Heart left ventricle (tissue), 16 donors: ENCODE measurements around the gene DEPDC5. TPM values are rescaled to one million over a fixed set of nuclear protein-coding genes. Genes with fewer than 3 reads are reported as not detected.

Experiments
- ATAC-seq, 4 donors: fragments of 200-7000 bp; cut with Tn5 transposase; one replicate each; pipeline ENCODE4 v1.9.1; 2020 to 2022; ENCODE audit warnings: moderate library complexity in 4 of 4, mild to moderate bottlenecking in 3 of 4, moderate number of reproducible peaks in 1 of 4
- DNase-seq, 5 donors: peaks; one replicate each; pipeline ENCODE4 v3.0.0-alpha.2; 2020
- H3K27ac ChIP-seq, 12 donors: fragments of 200-600 bp; sonication (generic) in 4 of 12; one replicate each; pipeline versions ENCODE4 v1.5.0 to v1.8.0; 2016 to 2022; ENCODE audit warnings: mild to moderate bottlenecking in 2 of 12
- H3K27me3 ChIP-seq, 9 donors: fragments of 200-600 bp; sonication (generic) in 2 of 9; one replicate each; pipeline versions ENCODE4 v1.5.1 to v1.8.0; 2016 to 2022; ENCODE audit warnings: mild to moderate bottlenecking in 3 of 9
- H3K36me3 ChIP-seq, 9 donors: fragments of 200-600 bp; sonication (generic) in 2 of 9; one replicate each; pipeline versions ENCODE4 v1.5.0 to v1.8.0; 2018 to 2022; ENCODE audit warnings: mild to moderate bottlenecking in 2 of 9
- H3K4me1 ChIP-seq, 12 donors: fragments of 200-600 bp; sonication (generic) in 4 of 12; one replicate each; pipeline versions ENCODE4 v1.5.0 to v1.8.0; 2016 to 2022; ENCODE audit warnings: mild to moderate bottlenecking in 3 of 12
- H3K4me3 ChIP-seq, 12 donors: fragments of 200-600 bp; sonication (generic) in 4 of 12; one replicate each; pipeline versions ENCODE4 v1.5.0 to v1.8.0; 2017 to 2022; ENCODE audit warnings: mild to moderate bottlenecking in 9 of 12, moderate library complexity in 4 of 12
- H3K9me3 ChIP-seq, 12 donors: fragments of 200-600 bp; sonication (generic) in 4 of 12; one replicate each; pipeline versions ENCODE4 v1.5.0 to v1.8.0; 2016 to 2022; ENCODE audit warnings: mild to moderate bottlenecking in 1 of 12
- CTCF ChIP-seq, 12 donors: fragments of 200-600 bp; sonication (generic) in 4 of 12; IDR thresholded peaks; one replicate each; pipeline versions ENCODE4 v1.5.0 to v1.8.0; 2018 to 2022; ENCODE audit warnings: antibody characterized with exemption in 12 of 12, mild to moderate bottlenecking in 5 of 12
- POLR2A ChIP-seq, 2 donors: fragments of 450-650 bp; IDR thresholded peaks; one replicate each; pipeline ENCODE4 v1.6.1; 2017; ENCODE audit warnings: antibody characterized with exemption in 2 of 2, mild to moderate bottlenecking in 2 of 2, moderate library complexity in 2 of 2
- whole genome bisulfite sequencing, 4 donors: extraction: QIAGEN DNeasy Blood & Tissue Kit in 2 of 4; methylation state at CpG; one replicate each; pipeline versions ENCODE4 v1.1.5 to v1.1.7; 2013 to 2018; 5-methylcytosine and 5-hydroxymethylcytosine counted together
- intact Hi-C, 10 donors: fragments of 100-400 bp; cut with DNase I; formaldehyde crosslinking; loops; one replicate each; pipeline versions ENCODE4 v1.11.1 to v1.14.2; 2022
- polyA plus RNA-seq, 2 donors: library from polyadenylated mRNA; stranded (reverse); fragments of 200-250 nt; gene quantifications; one replicate each; pipeline ENCODE4 v1.2.3, GENCODE V29; 2013
- total RNA-seq, 9 donors: library from RNA; depleted of rRNA in 2 of 9; stranded (reverse); fragments of >200 nt in 2 of 9; fragmentation: NEBNext Ultra II Directional in 3 of 9; extraction: Animal tissue kit (Norgen Biotek cat#: 25700) in 3 of 9; gene quantifications; one replicate each; pipeline versions ENCODE4 v1.1.0 to v1.2.4, GENCODE V29; 2016 to 2023
- donor health status: ischemic (EF 13 %, LVEDD 7.1; RV severe dilation, severe dysfunction).
- donor health status: healthy with polysubstance abuse.
- donor health status: DM: no; HTN: yes; CAD: no.
- donor health status: DM: no; HTN: no; CAD: no.
- donor health status: ischemic (EF 25% LVEDD 6.9; RV normal size, moderate dysfunction).
- donor health status: ischemic (EF 25% LVEDD 5.7; RV mildly dilated, moderate dysfunction).
- donor health status: healthy.
- donor health status: DM: yes; HTN: yes; CAD: no.
- donor health status: ischemic (EF 35%, LVEDD 5.7; RV mildly dilated, moderate dysfunction).
- donor health status: nonischemic (EF 11% LVEDD 7.7; RV severe dilation, severe dysfunction).
- donor health status: DM: yes; HTN: yes; CAD: no.
- donor health status: PGD.
- donor health status: ischemic (EF 29% LVEDD 5.4; RV normal size, mild dysfunction).
- donor health status: nonischemic (EF 23%, LVEDD 6.1; RV moderate dilation, normal function).

Gene DEPDC5
- total and polyA plus RNA-seq, 11 donors = 5.7 to 21.4 (median 10.4) TPM

- H3K36me3 ChIP-seq = no peaks in the 10 kb centered on the region
- ATAC-seq = peak in 1 of 4 donors; percentile 17
Observed at GRCh38 chr22:31933816-31934482, 180.1 kb downstream of the DEPDC5 start.

GRCh38 chr22:31935961-31936635, 182.3 kb downstream of the DEPDC5 start:
- DNase-seq (no peak), ATAC-seq (no peak)
- no peaks in the 10 kb centered on the region for H3K36me3 ChIP-seq
- H3K9me3 ChIP-seq = no peaks in the 10 kb centered on the region
- no peak overlapping the region for H3K27ac ChIP-seq
- TF ChIP-seq CTCF (IDR thresholded peaks at IDR 0.05) = no peak
- no peak for TF ChIP-seq POLR2A (IDR thresholded peaks at IDR 0.05)
- no peaks in the 10 kb centered on the region for H3K27me3 ChIP-seq
- peaks cover 0 to 7% (median 0%) of the 10 kb centered on the region in 12 donors for H3K4me1 ChIP-seq
- H3K4me3 ChIP-seq = no peak overlapping the region
- intact Hi-C loops = no loop called here
- WGBS, 4 donors = 75 to 82% (median 78%) methylated on average over 4 of the region's 4 CpGs

More at GRCh38 chr22:31933816-31934482, 180.1 kb downstream of the DEPDC5 start:
- intact Hi-C loops = no loop called here
- no peaks in the 10 kb centered on the region for H3K9me3 ChIP-seq
- DNase-seq = peak in 1 of 5 donors; percentile 29
- H3K4me1 ChIP-seq = peaks cover 0 to 7% (median 0%) of the 10 kb centered on the region in 12 donors
- H3K27me3 ChIP-seq = no peaks in the 10 kb centered on the region
- TF ChIP-seq POLR2A (IDR thresholded peaks at IDR 0.05) (no peak), CTCF (IDR thresholded peaks at IDR 0.05) (no peak)
- no peak overlapping the region for H3K4me3 ChIP-seq
- H3K27ac ChIP-seq = no peak overlapping the region
- 77 to 88% (median 81%) methylated on average over 17 of the region's 17 CpGs for WGBS, 4 donors

- ATAC-seq = no peak
- Histone ChIP-seq H3K4me1 (peaks cover 0 to 4% (median 0%) of the 10 kb centered on the region in 12 donors), H3K27me3 (no peaks in the 10 kb centered on the region), H3K4me3 (no peak overlapping the region), H3K9me3 (no peaks in the 10 kb centered on the region), H3K36me3 (no peaks in the 10 kb centered on the region), H3K27ac (no peak overlapping the region)
- TF ChIP-seq POLR2A (IDR thresholded peaks at IDR 0.05) = no peak
- TF ChIP-seq CTCF (IDR thresholded peaks at IDR 0.05) = no peak
- 74 to 85% (median 79%) methylated on average over 3 of the region's 3 CpGs for WGBS, 4 donors
- intact Hi-C loops = no loop called here
- DNase-seq = no peak
Observed at GRCh38 chr22:31937341-31937740, 183.5 kb downstream of the DEPDC5 start.

- ATAC-seq = no peak
- Histone ChIP-seq H3K27me3 (no peaks in the 10 kb centered on the region), H3K4me3 (no peak overlapping the region), H3K36me3 (no peaks in the 10 kb centered on the region), H3K9me3 (no peaks in the 10 kb centered on the region), H3K27ac (no peak overlapping the region), H3K4me1 (peaks cover 0 to 6% (median under 1%) of the 10 kb centered on the region in 12 donors)
- DNase-seq = no peak
- TF ChIP-seq CTCF (IDR thresholded peaks at IDR 0.05) (no peak), POLR2A (IDR thresholded peaks at IDR 0.05) (no peak)
- intact Hi-C loops = no loop called here
- 80 to 89% (median 82%) methylated on average over 8 of the region's 8 CpGs for WGBS, 4 donors
Observed at GRCh38 chr22:31938296-31938695, 184.5 kb downstream of the DEPDC5 start.
